Tibial nerve (tissue), 4 donors: ENCODE measurements around the gene KIF25. TPM values are rescaled to one million over a fixed set of nuclear protein-coding genes. Genes with fewer than 3 reads are reported as not detected.

Source experiments
- DNase-seq, 2 donors: peaks; one replicate each; pipeline ENCODE4 v3.0.0-alpha.2; 2019; ENCODE audit warnings: low spot score in 2 of 2
- H3K27ac ChIP-seq, 4 donors: fragments of 200-600 bp; sonication (generic) in 3 of 4; one replicate each; pipeline ENCODE4 v1.5.1; 2017 to 2019; ENCODE audit warnings: mild to moderate bottlenecking in 1 of 4
- H3K27me3 ChIP-seq, 2 donors: fragments of 200-600 bp; sonication (generic) in 1 of 2; one replicate each; pipeline versions ENCODE4 v1.5.1 to v1.6.0; 2017 to 2019
- H3K36me3 ChIP-seq, 3 donors: fragments of 200-600 bp; sonication (generic); one replicate each; pipeline ENCODE4 v1.5.1; 2018 to 2019
- H3K4me1 ChIP-seq, 4 donors: fragments of 200-600 bp; sonication (generic) in 3 of 4; one replicate each; pipeline ENCODE4 v1.5.1; 2017 to 2019
- H3K4me3 ChIP-seq, 4 donors: fragments of 200-600 bp; sonication (generic) in 3 of 4; one replicate each; pipeline ENCODE4 v1.5.1; 2017 to 2019; ENCODE audit warnings: mild to moderate bottlenecking in 1 of 4, moderate library complexity in 1 of 4
- H3K9me3 ChIP-seq, 4 donors: fragments of 200-600 bp; sonication (generic) in 3 of 4; one replicate each; pipeline ENCODE4 v1.5.1; 2017 to 2019
- CTCF ChIP-seq, 5 experiments: fragments of 200-600 bp in 3 of 5; fragments of 450-650 bp in 2 of 5; sonication (generic) in 3 of 5; IDR thresholded peaks; one replicate each; pipeline ENCODE4 v1.5.1; 2016 to 2019; ENCODE audit warnings: antibody characterized with exemption in 5 of 5, mild to moderate bottlenecking in 3 of 5, moderate library complexity in 2 of 5
- EP300 ChIP-seq, 2 donors: sonication (generic); formaldehyde crosslinking; IDR thresholded peaks; one replicate each; pipeline ENCODE4 v1.6.1; 2017; ENCODE audit warnings: antibody characterized with exemption in 2 of 2, mild to moderate bottlenecking in 1 of 2
- POLR2A ChIP-seq, 2 donors: fragments of 450-650 bp; IDR thresholded peaks; one replicate each; pipeline ENCODE4 v1.6.1; 2017; ENCODE audit warnings: antibody characterized with exemption in 2 of 2, mild to moderate bottlenecking in 2 of 2, moderate library complexity in 2 of 2
- WGBS, 2 donors: methylation state at CpG; one replicate each; pipeline ENCODE4 v1.1.5; 2018; 5-methylcytosine and 5-hydroxymethylcytosine counted together
- total RNA-seq, 4 donors: library from RNA; depleted of rRNA; stranded (reverse); fragments of >200 nt; gene quantifications; one replicate each; pipeline ENCODE4 v1.1.0, GENCODE V29; 2016

KIF25 gene
- total RNA-seq, 4 donors from 2014 or later, result not detected

GRCh38 chr6:168070804-168071203 is 73.3 kb downstream of the KIF25 start:
- Histone ChIP-seq H3K27me3 (no peaks in the 10 kb centered on the region), H3K9me3 (no peaks in the 10 kb centered on the region), H3K4me3 (no peak overlapping the region), H3K4me1 (peaks cover 0 to 10% (median 0%) of the 10 kb centered on the region in 4 donors), H3K36me3 (no peaks in the 10 kb centered on the region), H3K27ac (no peak overlapping the region)
- WGBS, 2 donors, result 94 to 100% methylated on average over 6 to 7 of the region's 7 CpGs
- no peak for DNase-seq
- TF ChIP-seq POLR2A (IDR thresholded peaks at IDR 0.05) (no peak), EP300 (IDR thresholded peaks at IDR 0.05) (no peak), CTCF (IDR thresholded peaks at IDR 0.05) (no peak)

- TF ChIP-seq POLR2A (IDR thresholded peaks at IDR 0.05) (no peak), EP300 (IDR thresholded peaks at IDR 0.05) (no peak), CTCF (IDR thresholded peaks at IDR 0.05) (no peak)
- no peak overlapping the region for H3K4me3 ChIP-seq
- WGBS, 2 donors, result 80 to 88% methylated on average over 8 to 9 of the region's 9 CpGs
- no peaks in the 10 kb centered on the region for H3K9me3 ChIP-seq
- no peaks in the 10 kb centered on the region for H3K36me3 ChIP-seq
- H3K27ac ChIP-seq, result no peak overlapping the region
- no peaks in the 10 kb centered on the region for H3K27me3 ChIP-seq
- DNase-seq, result no peak
- peaks cover 0 to 10% (median 0%) of the 10 kb centered on the region in 4 donors for H3K4me1 ChIP-seq
These were observed 74.1 kb downstream of the KIF25 start for GRCh38 chr6:168071620-168072019.

GRCh38 chr6:168072261-168072660 is 74.8 kb downstream of the KIF25 start:
- Histone ChIP-seq H3K27ac (no peak overlapping the region), H3K4me3 (no peak overlapping the region), H3K36me3 (no peaks in the 10 kb centered on the region), H3K9me3 (no peaks in the 10 kb centered on the region), H3K4me1 (peaks cover 0 to 10% (median 0%) of the 10 kb centered on the region in 4 donors), H3K27me3 (no peaks in the 10 kb centered on the region)
- TF ChIP-seq EP300 (IDR thresholded peaks at IDR 0.05), result no peak
- TF ChIP-seq POLR2A (IDR thresholded peaks at IDR 0.05), result no peak
- TF ChIP-seq CTCF (IDR thresholded peaks at IDR 0.05), result no peak
- DNase-seq, result no peak
- 70 to 83% methylated on average over 16 to 24 of the region's 24 CpGs for WGBS, 2 donors

GRCh38 chr6:168072730-168073129 is 75.3 kb downstream of the KIF25 start:
- 55 to 68% methylated on average over 4 of the region's 4 CpGs for WGBS, 2 donors
- H3K27ac ChIP-seq, result no peak overlapping the region
- H3K4me1 ChIP-seq, result peaks cover 0 to 10% (median 0%) of the 10 kb centered on the region in 4 donors
- H3K36me3 ChIP-seq, result no peaks in the 10 kb centered on the region
- TF ChIP-seq EP300 (IDR thresholded peaks at IDR 0.05), result no peak
- no peak for TF ChIP-seq POLR2A (IDR thresholded peaks at IDR 0.05)
- no peak for TF ChIP-seq CTCF (IDR thresholded peaks at IDR 0.05)
- no peak for DNase-seq
- no peak overlapping the region for H3K4me3 ChIP-seq
- H3K9me3 ChIP-seq, result no peaks in the 10 kb centered on the region
- no peaks in the 10 kb centered on the region for H3K27me3 ChIP-seq

- no peak overlapping the region for H3K4me3 ChIP-seq
- TF ChIP-seq CTCF (IDR thresholded peaks at IDR 0.05) (no peak), POLR2A (IDR thresholded peaks at IDR 0.05) (no peak), EP300 (IDR thresholded peaks at IDR 0.05) (no peak)
- H3K9me3 ChIP-seq, result no peaks in the 10 kb centered on the region
- no peaks in the 10 kb centered on the region for H3K36me3 ChIP-seq
- no peak for DNase-seq
- 67 to 83% methylated on average over 12 to 13 of the region's 13 CpGs for WGBS, 2 donors
- H3K27me3 ChIP-seq, result no peaks in the 10 kb centered on the region
- peaks cover 0 to 22% (median 5%) of the 10 kb centered on the region in 4 donors for H3K4me1 ChIP-seq
- H3K27ac ChIP-seq, result no peak overlapping the region
These were observed 76.7 kb downstream of the KIF25 start for GRCh38 chr6:168073937-168074730.
